ENCODE data around the gene SNRPA. TPM values are rescaled to one million over a fixed set of nuclear protein-coding genes. Genes with fewer than 3 reads are reported as not detected.

The SNRPA gene
- total and polyA plus RNA-seq, 2 of the 13 experiments (the other 11 are each of a cell fraction or from before 2014, with no cell fraction given), result 59.6 to 162 TPM

GRCh38 chr19:40754611-40755247 lies 3.7 kb downstream of the SNRPA start (continued):
- TF ChIP-seq HBP1 (CRISPR knock-in tag; IDR thresholded peaks at IDR 0.05; ENCODE audit: low read depth) (no peak), PBX2 (CRISPR knock-in tag; IDR thresholded peaks at IDR 0.05) (no peak), ZSCAN20 (CRISPR knock-in tag; IDR thresholded peaks at IDR 0.05; ENCODE audit: borderline replicate concordance) (no peak), ZNF281 (CRISPR knock-in tag; IDR thresholded peaks at IDR 0.05; ENCODE audit: borderline replicate concordance) (peak; percentile 32; the same call in 1 of the 2 replicates), MAX (IDR thresholded peaks at IDR 0.05) (peak; percentile 51; the same call in 1 of the 2 replicates), SNAI1 (CRISPR knock-in tag; IDR thresholded peaks at IDR 0.05; ENCODE audit: borderline replicate concordance) (no peak), HNF1B (CRISPR knock-in tag; IDR thresholded peaks at IDR 0.05) (no peak), ZNF230 (CRISPR knock-in tag; IDR thresholded peaks at IDR 0.05) (0 out of 2 replicates have a peak, but pooled peaks have one; percentile 53), SMYD3 (CRISPR knock-in tag; IDR thresholded peaks at IDR 0.05) (no peak), CBFB (CRISPR knock-in tag; IDR thresholded peaks at IDR 0.05) (no peak), ZNF704 (CRISPR knock-in tag; IDR thresholded peaks at IDR 0.05; ENCODE audit: borderline replicate concordance) (no peak), ZBTB46 (CRISPR knock-in tag; IDR thresholded peaks at IDR 0.05; ENCODE audit: borderline replicate concordance) (0 out of 2 replicates have a peak, but pooled peaks have one; percentile 43), ZNF772 (CRISPR knock-in tag; IDR thresholded peaks at IDR 0.05) (no peak), ZC3H13 (CRISPR knock-in tag; IDR thresholded peaks at IDR 0.05) (no peak), ATF7-NPFF (CRISPR knock-in tag; IDR thresholded peaks at IDR 0.05; ENCODE audit: low read depth) (no peak), RORA (CRISPR knock-in tag; IDR thresholded peaks at IDR 0.05) (no peak), ZNF329 (CRISPR knock-in tag; IDR thresholded peaks at IDR 0.05; ENCODE audit: low read depth) (no peak), ZNF460 (CRISPR knock-in tag; IDR thresholded peaks at IDR 0.05; ENCODE audit: borderline replicate concordance) (no peak), ELF3 (CRISPR knock-in tag; IDR thresholded peaks at IDR 0.05) (peak; percentile 52; the same call in 1 of the 2 replicates)

Data from HepG2 (cell line).